Activated B cell treated with CpG ODN at 0.5 μM for 24 hours (primary cell): Measurements from ENCODE around the gene KIAA1958. TPM values are rescaled to one million over a fixed set of nuclear protein-coding genes. Genes with fewer than 3 reads are reported as not detected.

Experiments used
- ATAC-seq: fragments of 200-7000 bp; cut with Tn5 transposase; one replicate; pipeline ENCODE4 v1.10.0; 2021; ENCODE audit warnings: low read depth, mild to moderate bottlenecking, moderate library complexity
- CTCF ChIA-PET: fragments of 350-600 bp; sonication (Branson Sonifier 250); formaldehyde crosslinking; loops from one replicate; lab custom pipeline; 2021; ENCODE audit warnings: antibody characterized with exemption; lab: Charles Lee
- POLR2A ChIA-PET: fragments of 350-600 bp; sonication (Branson Sonifier 250); formaldehyde crosslinking; loops from one replicate; lab custom pipeline; 2021; ENCODE audit warnings: antibody characterized with exemption; lab: Charles Lee
- DNase-seq: peaks from one replicate; pipeline ENCODE4 v3.0.0; 2022
- H3K27ac Mint-ChIP-seq: one replicate; pipeline ENCODE4 v1.8.0; 2020; ENCODE audit warnings: mixed read lengths
- H3K27me3 Mint-ChIP-seq: one replicate; pipeline ENCODE4 v1.8.0; 2021; ENCODE audit warnings: mixed read lengths
- H3K36me3 Mint-ChIP-seq: one replicate; pipeline ENCODE4 v1.8.0; 2021; ENCODE audit warnings: low read depth, mixed read lengths
- H3K4me1 Mint-ChIP-seq: one replicate; pipeline ENCODE4 v1.8.0; 2021; ENCODE audit warnings: mixed read lengths
- H3K4me3 Mint-ChIP-seq: one replicate; pipeline ENCODE4 v1.8.0; 2020; ENCODE audit warnings: mild to moderate bottlenecking, mixed read lengths
- H3K9me3 Mint-ChIP-seq: one replicate; pipeline ENCODE4 v1.8.0; 2020; ENCODE audit warnings: mixed read lengths
- CTCF ChIP-seq: fragments of 200-600 bp; IDR thresholded peaks from one replicate; pipeline ENCODE4 v1.8.0; 2022; ENCODE audit warnings: antibody characterized with exemption, mild to moderate bottlenecking
- intact Hi-C: fragments of 100-400 bp; cut with micrococcal nuclease; formaldehyde crosslinking; loops from one replicate; pipeline ENCODE4 v1.15.1; 2024
- total RNA-seq: library from RNA; stranded (reverse); gene quantifications from 2 replicates; pipeline ENCODE4 v1.2.3, GENCODE V29; 2022

KIAA1958 gene
- total RNA-seq, 1 donor from 2014 or later = 7.4 TPM

GRCh38 chr9:112624711-112625707, 138.4 kb downstream of the KIAA1958 start:
- no peak for DNase-seq
- peaks cover 6% of the 10 kb centered on the region for H3K4me1 Mint-ChIP-seq
- ATAC-seq = no peak
- no peaks in the 10 kb centered on the region for H3K27me3 Mint-ChIP-seq
- TF ChIP-seq CTCF = no peak
- ChIA-PET CTCF (no interaction called here), POLR2A (no interaction called here)
- no peak overlapping the region for H3K4me3 Mint-ChIP-seq
- H3K36me3 Mint-ChIP-seq = no peaks in the 10 kb centered on the region
- no peak overlapping the region for H3K27ac Mint-ChIP-seq
- intact Hi-C loops = no loop called here
- no peaks in the 10 kb centered on the region for H3K9me3 Mint-ChIP-seq

GRCh38 chr9:112629671-112630485, 143.3 kb downstream of the KIAA1958 start:
- Mint-ChIP-seq H3K9me3 (no peaks in the 10 kb centered on the region), H3K4me3 (no peak overlapping the region), H3K4me1 (peaks cover 4% of the 10 kb centered on the region), H3K27ac (no peak overlapping the region), H3K36me3 (no peaks in the 10 kb centered on the region), H3K27me3 (no peaks in the 10 kb centered on the region)
- CTCF ChIA-PET = interaction anchor here (0.6 kb wide), 1 partner anchor 478 kb away, joined by 3 read pairs; no protein-coding TSS in a partner anchor
- intact Hi-C loops = no loop called here
- TF ChIP-seq CTCF = no peak
- no peak for DNase-seq
- ATAC-seq = no peak
- POLR2A ChIA-PET = interaction anchor here (0.6 kb wide), 1 partner anchor 70 kb away, joined by 4 read pairs; no protein-coding TSS in a partner anchor

GRCh38 chr9:112631313-112632070, 144.9 kb downstream of the KIAA1958 start:
- intact Hi-C loops = no loop called here
- ChIA-PET CTCF (no interaction called here), POLR2A (interaction anchor here (0.7 kb wide), 1 partner anchor 590 kb away, joined by 5 read pairs; the partner anchor contains the start of gene SLC31A1)
- Mint-ChIP-seq H3K36me3 (no peaks in the 10 kb centered on the region), H3K27me3 (no peaks in the 10 kb centered on the region), H3K4me1 (peaks cover 4% of the 10 kb centered on the region), H3K4me3 (no peak overlapping the region), H3K9me3 (no peaks in the 10 kb centered on the region), H3K27ac (no peak overlapping the region)
- DNase-seq (no peak), ATAC-seq (no peak)
- no peak for TF ChIP-seq CTCF

- no peak for TF ChIP-seq CTCF
- Mint-ChIP-seq H3K36me3 (peaks cover 18% of the 10 kb centered on the region), H3K4me1 (no peaks in the 10 kb centered on the region), H3K4me3 (no peak overlapping the region), H3K27me3 (no peaks in the 10 kb centered on the region), H3K27ac (no peak overlapping the region), H3K9me3 (peaks cover 18% of the 10 kb centered on the region)
- intact Hi-C loops = no loop called here
- CTCF ChIA-PET = no interaction called here
- DNase-seq (no peak), ATAC-seq (no peak)
- POLR2A ChIA-PET = no interaction called here
These were observed 153.7 kb downstream of the KIAA1958 start for GRCh38 chr9:112640311-112640710.
